T-helper 17 cell (primary cell): ENCODE results near the gene CAMK2B. TPM values are rescaled to one million over a fixed set of nuclear protein-coding genes. Genes with fewer than 3 reads are reported as not detected.

Source experiments
- ATAC-seq: fragments of 150-1000 bp; cut with Tn5 transposase; 2 replicates; pipeline ENCODE4 v1.10.0; 2021; ENCODE audit warnings: mild to moderate bottlenecking, moderate library complexity
- DNase-seq, 3 donors: peaks; one replicate each; pipeline versions ENCODE4 v3.0.0 to v3.0.0-alpha.2; 2020 to 2021
- H3K9me3 ChIP-seq: one replicate; pipeline ENCODE4 v1.7.0; 2013; ENCODE audit warnings: low read length, mild to moderate bottlenecking; ENCODE audit not compliant: control insufficient read depth, poor library complexity, severe bottlenecking
- H3K27ac Mint-ChIP-seq: one replicate; pipeline ENCODE4 v1.8.0; 2022; ENCODE audit warnings: mild to moderate bottlenecking, moderate library complexity, mixed read lengths
- H3K27me3 Mint-ChIP-seq: one replicate; pipeline ENCODE4 v1.8.0; 2022; ENCODE audit warnings: mixed read lengths
- H3K36me3 Mint-ChIP-seq: one replicate; pipeline ENCODE4 v1.8.0; 2022; ENCODE audit warnings: low read depth, mixed read lengths
- H3K4me1 Mint-ChIP-seq: one replicate; pipeline ENCODE4 v1.8.0; 2022; ENCODE audit warnings: mild to moderate bottlenecking, mixed read lengths
- H3K4me3 Mint-ChIP-seq: one replicate; pipeline ENCODE4 v1.8.0; 2022; ENCODE audit warnings: mild to moderate bottlenecking, moderate library complexity, mixed read lengths
- total RNA-seq, 4 donors: library from RNA in 2 of 4; stranded (reverse) in 2 of 4; gene quantifications; one replicate each; pipeline ENCODE4 v1.2.3 and lab custom pipeline; 2022 to 2026

The CAMK2B gene
- total RNA-seq, 2 donors from 2014 or later, result 0.31 TPM; not detected in 1

DNA sequence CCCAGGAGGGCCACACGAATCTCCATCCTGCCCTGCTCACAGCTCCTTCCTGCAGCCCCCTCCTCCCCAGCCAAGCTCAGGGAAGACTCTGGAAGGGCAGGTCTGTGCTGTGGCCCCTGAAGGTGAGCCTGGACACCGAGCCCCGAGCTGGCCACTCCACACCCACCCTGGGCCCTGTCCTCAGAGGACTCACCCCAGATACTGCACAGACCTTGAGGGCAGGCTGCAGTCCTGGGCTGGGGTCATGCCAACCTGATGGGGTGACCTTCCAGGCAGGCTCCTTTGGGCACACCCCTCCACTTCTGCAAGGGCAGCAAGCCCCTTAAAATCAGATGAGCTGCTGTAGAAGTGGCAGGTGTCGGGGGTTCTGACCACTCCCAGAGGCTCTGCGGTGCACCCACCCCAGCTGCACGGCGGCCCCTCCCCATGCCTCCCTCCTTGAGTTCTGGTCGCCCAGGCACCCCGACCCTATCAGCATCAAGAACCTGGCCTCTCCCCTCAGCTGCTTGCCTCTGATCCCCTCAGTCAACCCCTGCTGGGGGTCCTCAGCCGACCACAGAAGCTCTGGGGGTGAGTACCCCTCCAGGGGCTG, 100.3 kb downstream of the CAMK2B start:
- peaks cover 2% of the 10 kb centered on the region for H3K36me3 Mint-ChIP-seq
- peaks cover 4% of the 10 kb centered on the region for H3K4me1 Mint-ChIP-seq
- DNase-seq (no peak), ATAC-seq (no peak)
- no peaks in the 10 kb centered on the region for H3K9me3 ChIP-seq
- no peak overlapping the region for H3K4me3 Mint-ChIP-seq
- H3K27ac Mint-ChIP-seq, result no peak overlapping the region
- H3K27me3 Mint-ChIP-seq, result peaks cover 18% of the 10 kb centered on the region

DNA sequence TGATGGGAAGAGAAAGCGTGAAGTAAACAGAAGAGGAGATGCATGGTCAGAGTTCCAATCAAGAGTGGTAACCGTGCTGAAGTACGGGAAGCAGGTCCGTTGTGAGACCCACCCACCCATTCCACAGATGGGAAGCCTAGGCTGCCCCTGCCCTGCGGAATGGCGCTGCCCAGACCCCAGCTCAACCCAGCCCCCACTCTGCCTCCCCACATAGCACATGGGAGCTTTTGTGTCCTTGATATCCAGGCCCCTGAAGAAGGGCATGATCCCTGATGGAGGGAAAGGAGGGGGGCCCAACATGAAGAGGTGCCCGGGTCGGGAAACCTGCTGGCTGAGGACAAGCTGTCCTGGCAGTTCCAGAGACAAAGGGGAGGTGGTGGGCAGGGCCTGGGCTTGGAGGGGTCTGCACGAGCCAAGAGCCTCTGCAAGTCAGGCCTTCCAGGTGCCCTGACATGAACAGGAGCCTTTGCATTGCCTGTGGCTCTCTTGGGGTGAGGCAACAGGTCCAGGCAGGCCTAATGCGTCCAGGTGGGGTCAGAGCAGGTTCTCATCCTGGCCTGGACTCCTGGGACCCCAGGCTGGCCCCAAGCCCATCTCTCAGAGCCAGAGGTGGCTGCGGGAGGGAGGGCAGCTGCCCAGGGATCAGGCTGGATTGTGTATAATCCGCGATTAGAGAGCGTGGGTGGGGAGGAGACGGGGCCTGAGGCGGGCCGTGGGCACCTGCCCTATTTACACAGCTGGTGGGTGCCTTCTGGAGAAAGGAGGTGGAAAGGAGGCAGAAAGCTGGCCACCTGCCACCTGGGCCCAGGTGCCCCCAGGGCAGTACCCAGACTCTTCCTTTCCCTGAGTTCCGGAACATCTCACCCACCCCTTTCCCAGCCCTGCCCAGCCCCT, 101.1 kb downstream of the CAMK2B start:
- Mint-ChIP-seq H3K4me3 (no peak overlapping the region), H3K4me1 (peaks cover 4% of the 10 kb centered on the region), H3K27ac (peak overlapping the region; percentile 66), H3K36me3 (peaks cover 2% of the 10 kb centered on the region), H3K27me3 (peaks cover 18% of the 10 kb centered on the region)
- DNase-seq (no peak), ATAC-seq (no peak)
- no peaks in the 10 kb centered on the region for H3K9me3 ChIP-seq

- no peak for DNase-seq
- no peak for ATAC-seq
- H3K27me3 Mint-ChIP-seq, result peaks cover 18% of the 10 kb centered on the region
- H3K9me3 ChIP-seq, result no peaks in the 10 kb centered on the region
- peaks cover 4% of the 10 kb centered on the region for H3K4me1 Mint-ChIP-seq
- H3K27ac Mint-ChIP-seq, result peak overlapping the region; percentile 66
- H3K4me3 Mint-ChIP-seq, result no peak overlapping the region
- H3K36me3 Mint-ChIP-seq, result peaks cover 2% of the 10 kb centered on the region
Observed at GRCh38 chr7:44223362-44224079, 101.9 kb downstream of the CAMK2B start.

GRCh38 chr7:44222776-44223261, 102.6 kb downstream of the CAMK2B start:
- peaks cover 18% of the 10 kb centered on the region for H3K27me3 Mint-ChIP-seq
- no peaks in the 10 kb centered on the region for H3K9me3 ChIP-seq
- no peak overlapping the region for H3K27ac Mint-ChIP-seq
- peaks cover 2% of the 10 kb centered on the region for H3K36me3 Mint-ChIP-seq
- DNase-seq, result no peak
- H3K4me1 Mint-ChIP-seq, result peaks cover 6% of the 10 kb centered on the region
- ATAC-seq, result no peak
- no peak overlapping the region for H3K4me3 Mint-ChIP-seq

DNA sequence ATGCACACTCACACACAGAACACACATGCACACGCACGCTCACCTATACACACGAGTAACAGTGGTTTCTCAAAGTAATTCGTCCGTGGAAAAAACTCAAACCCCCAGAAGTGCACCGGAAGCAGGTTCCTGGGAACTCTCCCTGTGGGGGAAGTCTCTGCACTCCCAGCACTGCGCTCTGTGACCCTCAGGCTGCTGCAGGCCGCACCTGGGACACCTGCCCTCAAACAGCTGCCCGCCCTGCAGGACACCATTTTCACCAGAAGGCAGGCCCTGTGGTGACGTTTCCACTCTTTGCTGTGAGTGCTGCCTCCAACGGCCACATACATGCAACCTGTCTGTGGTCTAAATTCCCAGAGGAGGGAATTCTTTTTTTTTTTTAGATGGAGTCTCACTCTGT, 103.3 kb downstream of the CAMK2B start:
- Mint-ChIP-seq H3K27ac (no peak overlapping the region), H3K4me3 (no peak overlapping the region), H3K4me1 (peaks cover 6% of the 10 kb centered on the region), H3K36me3 (peaks cover 2% of the 10 kb centered on the region), H3K27me3 (peaks cover 18% of the 10 kb centered on the region)
- DNase-seq (no peak), ATAC-seq (no peak)
- no peaks in the 10 kb centered on the region for H3K9me3 ChIP-seq

- Mint-ChIP-seq H3K4me1 (peaks cover 6% of the 10 kb centered on the region), H3K36me3 (peaks cover 2% of the 10 kb centered on the region), H3K27me3 (peaks cover 18% of the 10 kb centered on the region), H3K4me3 (no peak overlapping the region), H3K27ac (no peak overlapping the region)
- no peaks in the 10 kb centered on the region for H3K9me3 ChIP-seq
- ATAC-seq, result no peak
- no peak for DNase-seq
Observed at GRCh38 chr7:44221231-44221791, 104.1 kb downstream of the CAMK2B start.

DNA sequence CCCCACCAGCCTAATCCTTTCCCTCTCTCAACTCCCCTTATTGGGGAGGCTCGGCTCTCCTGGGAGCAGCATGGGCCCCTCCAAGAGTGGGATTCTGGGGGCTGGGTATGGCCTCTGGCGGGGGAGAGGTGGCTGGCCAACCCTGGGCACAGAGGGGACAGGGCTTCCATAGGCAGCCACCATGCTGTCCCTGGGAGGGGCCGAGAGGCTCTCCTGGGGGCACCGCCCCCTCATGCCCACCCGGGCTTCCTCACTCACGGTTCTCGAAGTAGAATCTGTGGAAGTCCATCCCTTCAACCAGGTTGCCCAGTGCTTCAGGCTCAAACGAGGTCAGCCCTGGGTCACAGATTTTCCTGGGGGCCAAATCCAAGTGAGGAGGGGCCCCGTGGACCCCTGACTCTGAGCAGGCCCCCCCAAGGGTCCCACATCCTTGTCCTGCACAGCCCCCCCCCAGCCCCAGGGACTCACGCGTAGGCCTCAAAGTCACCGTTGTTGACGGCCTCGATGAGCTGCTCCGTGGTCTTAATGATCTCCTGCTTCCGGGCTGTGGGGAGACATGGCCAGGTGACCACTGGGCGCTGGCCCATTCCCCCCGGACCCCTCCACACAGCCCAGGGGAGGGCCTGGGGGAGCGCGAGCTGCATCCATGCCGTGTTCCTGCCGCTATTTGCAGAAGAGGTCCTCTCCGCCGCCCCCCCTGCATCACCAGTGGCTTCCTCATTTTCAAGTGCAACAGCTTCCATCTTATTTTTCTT, 104.9 kb downstream of the CAMK2B start:
- peaks cover 6% of the 10 kb centered on the region for H3K4me1 Mint-ChIP-seq
- H3K9me3 ChIP-seq, result no peaks in the 10 kb centered on the region
- H3K27me3 Mint-ChIP-seq, result peaks cover 10% of the 10 kb centered on the region
- no peak overlapping the region for H3K27ac Mint-ChIP-seq
- peaks cover 2% of the 10 kb centered on the region for H3K36me3 Mint-ChIP-seq
- ATAC-seq (no peak), DNase-seq (no peak)
- no peak overlapping the region for H3K4me3 Mint-ChIP-seq

DNA sequence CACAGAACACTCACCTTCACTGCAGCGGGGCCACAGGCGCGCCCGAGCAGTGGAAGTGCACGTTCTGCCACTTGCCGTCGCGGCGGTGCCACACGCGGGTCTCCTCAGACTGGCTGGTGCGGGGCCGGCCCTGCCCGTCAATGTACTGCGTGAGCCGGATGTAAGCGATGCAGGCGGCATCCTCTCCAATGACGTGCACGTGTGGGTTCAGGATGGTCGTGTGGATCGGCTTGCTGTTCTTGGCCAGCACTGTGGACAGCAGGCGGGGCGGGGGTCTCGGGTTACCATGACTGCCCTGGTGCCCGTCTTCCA, 105.4 kb downstream of the CAMK2B start:
- no peak overlapping the region for H3K27ac Mint-ChIP-seq
- peaks cover 8% of the 10 kb centered on the region for H3K27me3 Mint-ChIP-seq
- ATAC-seq (no peak), DNase-seq (peak in 1 of 3 donors; percentile 7)
- H3K4me1 Mint-ChIP-seq, result peaks cover 6% of the 10 kb centered on the region
- H3K9me3 ChIP-seq, result no peaks in the 10 kb centered on the region
- H3K4me3 Mint-ChIP-seq, result no peak overlapping the region
- H3K36me3 Mint-ChIP-seq, result peaks cover 2% of the 10 kb centered on the region

GRCh38 chr7:44219371-44220045, 105.9 kb downstream of the CAMK2B start:
- H3K4me3 Mint-ChIP-seq, result no peak overlapping the region
- no peaks in the 10 kb centered on the region for H3K9me3 ChIP-seq
- ATAC-seq (no peak), DNase-seq (peak in 1 of 3 donors; percentile 6)
- no peak overlapping the region for H3K27ac Mint-ChIP-seq
- H3K27me3 Mint-ChIP-seq, result peaks cover 8% of the 10 kb centered on the region
- H3K4me1 Mint-ChIP-seq, result peaks cover 7% of the 10 kb centered on the region
- H3K36me3 Mint-ChIP-seq, result peaks cover 2% of the 10 kb centered on the region

DNA sequence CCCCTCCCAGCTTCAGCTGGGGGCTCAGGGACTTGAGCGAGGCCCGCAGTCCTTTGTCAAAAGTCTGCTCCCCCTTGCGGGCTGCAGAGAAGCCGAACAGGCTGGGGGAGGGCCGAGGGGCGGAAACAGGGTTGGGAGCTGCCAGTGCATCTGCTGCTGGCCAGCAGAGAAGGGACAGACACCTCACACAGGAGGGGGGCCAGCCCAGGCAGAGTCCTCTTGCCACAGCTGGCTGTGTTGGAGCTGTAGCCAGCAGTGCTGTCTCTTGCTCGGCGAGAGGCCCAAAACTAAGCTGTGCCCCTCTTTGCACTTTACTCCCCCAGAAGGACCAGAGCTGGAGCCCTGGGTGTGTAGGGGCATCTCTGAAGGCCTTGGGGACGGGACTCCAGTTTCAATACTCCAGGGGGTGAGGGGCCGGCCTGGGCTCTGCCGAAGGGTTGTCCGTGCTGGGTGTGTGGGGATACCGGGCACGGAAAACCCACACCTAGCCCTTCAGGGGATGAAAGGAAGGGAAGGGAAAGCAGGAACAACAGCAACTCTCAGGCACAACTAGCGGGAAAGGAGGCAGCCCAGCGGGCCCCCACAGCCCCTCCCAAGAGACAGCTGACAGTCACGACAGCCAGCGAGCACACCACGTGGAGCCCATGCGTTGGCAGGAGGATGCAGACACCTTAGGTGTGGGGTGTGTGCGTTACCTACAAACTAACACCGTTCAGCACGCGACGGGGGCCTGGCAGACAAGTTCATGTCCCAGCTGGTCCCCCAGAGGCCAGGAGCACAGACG, 106.8 kb downstream of the CAMK2B start:
- no peak for ATAC-seq
- no peak for DNase-seq

DNA sequence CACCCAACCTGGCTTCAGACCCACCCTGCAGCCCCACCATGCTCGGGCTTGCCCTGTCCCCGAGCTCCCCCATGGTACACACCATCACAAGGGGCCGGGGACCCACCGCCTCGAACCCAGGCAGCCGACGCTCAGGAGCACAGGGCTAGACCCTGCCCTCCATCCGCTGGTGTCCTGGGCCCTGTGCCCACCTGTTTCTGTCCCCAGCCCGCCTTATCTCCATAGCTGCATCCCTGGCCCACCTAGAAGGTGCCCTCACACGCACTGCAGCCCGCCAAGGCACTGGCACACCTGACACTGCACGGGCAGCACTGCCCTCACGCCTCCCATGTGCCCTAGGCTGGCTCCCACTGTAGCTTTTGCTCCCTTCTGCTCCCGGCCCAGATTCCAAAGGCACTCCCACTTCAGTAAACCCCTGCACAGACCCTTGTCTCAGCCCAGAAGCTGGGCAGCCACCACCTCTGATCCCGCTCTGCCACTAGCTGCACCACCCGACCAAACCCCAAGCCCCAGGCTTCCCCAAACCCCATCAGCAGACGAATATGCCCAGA, 107.5 kb downstream of the CAMK2B start:
- no peaks in the 10 kb centered on the region for H3K36me3 Mint-ChIP-seq

More for the DNA sequence above, 106.8 kb downstream of the CAMK2B start:
- Mint-ChIP-seq H3K4me3 (no peak overlapping the region), H3K4me1 (peaks cover 5% of the 10 kb centered on the region), H3K27me3 (peaks cover 2% of the 10 kb centered on the region), H3K36me3 (no peaks in the 10 kb centered on the region), H3K27ac (peak overlapping the region; percentile 34)
- H3K9me3 ChIP-seq, result no peaks in the 10 kb centered on the region

More for the DNA sequence above, 107.5 kb downstream of the CAMK2B start:
- no peaks in the 10 kb centered on the region for H3K9me3 ChIP-seq
- no peaks in the 10 kb centered on the region for H3K27me3 Mint-ChIP-seq
- ATAC-seq, result no peak
- DNase-seq, result no peak
- peak overlapping the region; percentile 34 for H3K27ac Mint-ChIP-seq
- no peak overlapping the region for H3K4me3 Mint-ChIP-seq
- H3K4me1 Mint-ChIP-seq, result peaks cover 4% of the 10 kb centered on the region
